Gastrocnemius medialis (tissue), 4 donors: Measurements from ENCODE around the gene S100A10.

Source experiments
- POLR2A ChIP-seq, 2 donors: fragments of 450-650 bp; IDR thresholded peaks; one replicate each; pipeline ENCODE4 v1.6.1; 2017; ENCODE audit warnings: antibody characterized with exemption in 2 of 2, mild to moderate bottlenecking in 2 of 2, moderate library complexity in 2 of 2
- TF ChIP-seq, protein P1 (sequence below), 5 experiments: fragments of 450-650 bp in 3 of 5; fragments of 200-600 bp in 2 of 5; sonication (generic) in 2 of 5; IDR thresholded peaks in 4 of 5; conservative IDR thresholded peaks in 1 of 5; 1 replicate in 4 of 5; 2 replicates in 1 of 5; pipeline ENCODE4 v1.5.1; 2016 to 2019; ENCODE audit warnings: antibody characterized with exemption in 5 of 5, mild to moderate bottlenecking in 3 of 5, moderate library complexity in 3 of 5

DNA sequence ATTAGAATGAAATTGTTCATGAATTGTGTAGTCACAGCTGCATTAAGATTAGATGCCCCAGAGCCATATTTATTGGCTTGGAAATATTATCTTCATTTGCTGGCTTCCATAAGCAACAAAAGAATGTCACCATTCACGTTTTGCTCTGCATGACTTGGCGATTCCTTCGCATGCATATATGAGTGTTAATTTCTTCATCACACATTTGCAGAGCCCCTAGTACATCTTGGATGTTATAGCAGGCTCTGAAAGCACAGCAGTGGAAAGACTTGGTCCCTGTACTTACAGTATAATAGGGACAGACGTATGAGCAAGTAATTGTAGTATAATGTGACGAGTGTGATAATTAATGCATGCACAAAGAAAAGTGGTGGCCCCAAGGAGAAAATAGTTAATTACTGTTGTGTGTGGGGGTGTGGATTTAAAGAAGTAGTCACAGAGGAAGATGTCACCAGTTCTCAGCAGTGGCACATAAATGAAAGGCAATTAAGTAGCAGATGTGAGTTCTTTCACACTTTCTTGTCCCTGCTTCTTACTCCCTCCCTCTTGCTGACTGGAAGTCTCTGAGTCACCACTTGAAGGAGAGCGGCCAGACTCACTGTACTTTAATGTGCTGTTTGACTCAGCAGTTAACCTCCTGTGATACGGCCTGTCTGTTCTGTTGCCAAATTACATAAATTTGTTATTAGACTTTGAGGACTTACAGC lies 21.0 kb downstream of the S100A10 start:
- no peak for TF ChIP-seq POLR2A (IDR thresholded peaks at IDR 0.05)
- TF ChIP-seq, protein P1, sequence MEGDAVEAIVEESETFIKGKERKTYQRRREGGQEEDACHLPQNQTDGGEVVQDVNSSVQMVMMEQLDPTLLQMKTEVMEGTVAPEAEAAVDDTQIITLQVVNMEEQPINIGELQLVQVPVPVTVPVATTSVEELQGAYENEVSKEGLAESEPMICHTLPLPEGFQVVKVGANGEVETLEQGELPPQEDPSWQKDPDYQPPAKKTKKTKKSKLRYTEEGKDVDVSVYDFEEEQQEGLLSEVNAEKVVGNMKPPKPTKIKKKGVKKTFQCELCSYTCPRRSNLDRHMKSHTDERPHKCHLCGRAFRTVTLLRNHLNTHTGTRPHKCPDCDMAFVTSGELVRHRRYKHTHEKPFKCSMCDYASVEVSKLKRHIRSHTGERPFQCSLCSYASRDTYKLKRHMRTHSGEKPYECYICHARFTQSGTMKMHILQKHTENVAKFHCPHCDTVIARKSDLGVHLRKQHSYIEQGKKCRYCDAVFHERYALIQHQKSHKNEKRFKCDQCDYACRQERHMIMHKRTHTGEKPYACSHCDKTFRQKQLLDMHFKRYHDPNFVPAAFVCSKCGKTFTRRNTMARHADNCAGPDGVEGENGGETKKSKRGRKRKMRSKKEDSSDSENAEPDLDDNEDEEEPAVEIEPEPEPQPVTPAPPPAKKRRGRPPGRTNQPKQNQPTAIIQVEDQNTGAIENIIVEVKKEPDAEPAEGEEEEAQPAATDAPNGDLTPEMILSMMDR (IDR thresholded peaks at IDR 0.05 in 4 of 5, conservative IDR thresholded peaks at IDR 0.05 in 1 of 5), result no peak
